H1 (cell line): ENCODE measurements around the gene GLIPR2.

Source experiments
- CTCF ChIP-seq, 3 experiments: IDR thresholded peaks; 1 replicate in 2 of 3; 2 replicates in 1 of 3; pipeline versions ENCODE4 v1.5.1 to v1.6.1; 2011; ENCODE audit warnings: low read length in 3 of 3, mild to moderate bottlenecking in 3 of 3, inconsistent platforms in 2 of 3, low read depth in 1 of 3, moderate library complexity in 1 of 3; ENCODE audit not compliant: insufficient read depth in 1 of 3; ENCODE audit errors: control extremely low read depth in 1 of 3
- EZH2 ChIP-seq: fragments of 200-600 bp; sonication (generic); IDR thresholded peaks from 2 replicates; pipeline ENCODE4 v1.7.1; 2012; ENCODE audit warnings: low read depth, mild to moderate bottlenecking, moderate library complexity, low read length, inconsistent platforms; ENCODE audit not compliant: severe bottlenecking
- JUN ChIP-seq: IDR thresholded peaks from 2 replicates; pipeline ENCODE4 v1.6.1; 2011; ENCODE audit warnings: low read depth, mild to moderate bottlenecking, improper control_type of control experiment, low read length
- USF2 ChIP-seq: IDR thresholded peaks from 2 replicates; pipeline ENCODE4 v1.6.1; 2011; ENCODE audit warnings: low read length, improper control_type of control experiment

- TF ChIP-seq CTCF (IDR thresholded peaks at IDR 0.05; ENCODE audit: control extremely low read depth in 1 of 3, insufficient read depth in 1 of 3, low read depth in 1 of 3, low read length in 3 of 3) (no peak), JUN (no peak), EZH2 (no peak), USF2 (no peak)
Measured at GRCh38 chr9:36092014-36092413, 44.5 kb upstream of the GLIPR2 start.
